NCI-H1092 treated with DMSO at 0.1 percent for 48 hours (cell line): ENCODE measurements around the gene OR1J1.

Experiments used
- DNase-seq: peaks from one replicate; lab custom pipeline; 2025; lab: John Stamatoyannopoulos, UW

OR1J1 gene

DNA sequence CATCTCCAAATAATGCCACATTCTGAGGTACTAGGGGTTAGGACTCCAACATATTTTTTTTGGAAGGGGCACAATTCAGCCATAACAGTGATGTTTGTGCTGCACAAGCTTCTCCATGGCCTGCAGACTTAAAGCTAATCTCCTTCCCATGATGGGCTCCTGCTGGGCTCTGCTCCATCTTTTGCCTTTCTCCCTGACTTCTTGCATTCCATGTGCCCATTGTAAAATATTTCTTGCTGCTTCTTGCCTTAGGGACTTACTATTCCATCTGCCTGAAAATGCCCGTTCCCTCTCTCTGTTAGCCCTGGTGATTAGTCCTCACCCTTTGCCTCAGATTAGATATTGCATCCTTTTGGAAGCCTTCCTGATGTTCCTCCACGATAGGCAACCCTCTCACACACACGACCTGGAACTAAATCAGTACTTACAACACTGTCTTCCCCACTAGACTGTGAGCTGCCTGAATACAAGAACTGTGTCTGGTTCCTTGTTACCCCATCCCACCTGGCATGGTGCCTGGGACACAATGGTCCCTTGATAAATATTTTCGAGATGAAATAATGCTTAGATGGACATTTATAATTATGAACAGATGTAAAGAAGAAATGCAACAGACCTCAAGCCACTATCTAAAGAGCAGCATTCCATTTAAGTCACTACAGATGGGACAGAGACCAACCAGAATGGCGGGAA, 33.5 kb downstream of the OR1J1 start:
- no peak for DNase-seq

DNA sequence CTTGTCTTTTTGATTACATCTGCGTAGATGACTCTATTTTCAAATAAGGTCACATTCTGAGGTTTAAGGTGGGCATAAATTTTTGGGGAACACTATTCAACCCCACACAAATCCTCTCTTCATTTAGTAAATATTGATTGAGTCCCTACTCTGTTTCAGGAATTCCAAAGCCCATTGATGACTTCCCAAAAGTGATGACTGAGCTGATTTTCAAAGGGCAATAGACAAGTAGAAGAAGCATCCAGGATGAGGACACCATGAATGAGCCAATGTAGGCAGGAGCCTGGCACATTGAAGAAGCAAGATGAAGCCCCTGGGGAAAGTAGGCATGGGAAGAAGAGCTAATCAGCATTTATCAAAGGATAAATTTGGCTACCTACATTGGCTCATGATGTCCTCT, 35.2 kb downstream of the OR1J1 start:
- no peak for DNase-seq
